ENCODE results near the gene SNX22. TPM values are rescaled to one million over a fixed set of nuclear protein-coding genes. Genes with fewer than 3 reads are reported as not detected.

The SNX22 gene
- total RNA-seq, 1 experiment from 2014 or later, result 0.33 TPM

DNA sequence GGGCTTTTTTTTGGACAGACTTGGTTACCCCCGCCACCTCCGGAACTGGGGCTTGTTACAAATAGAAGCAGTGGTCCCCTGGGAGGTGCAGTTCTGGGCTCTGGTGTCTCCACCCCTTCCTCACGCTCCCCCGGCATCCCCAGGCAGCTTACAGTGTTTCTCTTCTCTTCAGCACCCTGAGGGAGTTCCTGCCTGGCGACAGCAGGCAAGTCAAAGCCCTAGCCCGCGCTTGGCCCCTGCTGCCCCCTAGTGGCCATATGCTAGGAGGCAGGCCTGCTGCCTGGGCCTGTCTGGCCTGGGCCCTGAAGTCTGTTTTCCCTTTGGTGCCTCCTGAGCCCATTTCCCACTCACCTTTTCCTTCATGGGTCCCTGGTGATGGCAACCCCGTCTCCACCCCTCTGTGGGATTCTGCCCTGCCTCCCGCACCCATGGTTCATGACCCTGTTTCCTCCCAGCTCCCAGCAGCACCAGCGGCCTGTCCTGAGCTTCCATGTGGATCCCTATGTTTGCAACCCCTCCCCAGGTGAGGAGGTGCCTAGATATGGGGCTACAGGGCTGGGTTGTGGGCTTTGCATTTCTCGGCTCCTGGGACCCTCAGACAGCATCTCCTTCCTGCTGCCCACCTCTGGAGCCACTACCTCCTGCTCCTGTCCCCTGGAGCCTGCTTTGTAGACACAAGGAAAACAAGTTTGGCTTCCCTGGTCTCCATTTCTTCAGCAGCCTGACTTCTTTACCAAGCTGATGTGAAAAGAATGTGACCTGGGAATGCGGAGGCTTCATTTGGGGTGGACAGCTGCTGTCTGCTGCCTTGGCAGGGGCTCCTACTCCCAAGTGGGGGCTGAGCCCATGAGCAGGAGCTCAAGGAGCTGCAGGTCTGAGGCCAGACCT lies 2.2 kb downstream of the SNX22 start:
- TF ChIP-seq, protein P1, sequence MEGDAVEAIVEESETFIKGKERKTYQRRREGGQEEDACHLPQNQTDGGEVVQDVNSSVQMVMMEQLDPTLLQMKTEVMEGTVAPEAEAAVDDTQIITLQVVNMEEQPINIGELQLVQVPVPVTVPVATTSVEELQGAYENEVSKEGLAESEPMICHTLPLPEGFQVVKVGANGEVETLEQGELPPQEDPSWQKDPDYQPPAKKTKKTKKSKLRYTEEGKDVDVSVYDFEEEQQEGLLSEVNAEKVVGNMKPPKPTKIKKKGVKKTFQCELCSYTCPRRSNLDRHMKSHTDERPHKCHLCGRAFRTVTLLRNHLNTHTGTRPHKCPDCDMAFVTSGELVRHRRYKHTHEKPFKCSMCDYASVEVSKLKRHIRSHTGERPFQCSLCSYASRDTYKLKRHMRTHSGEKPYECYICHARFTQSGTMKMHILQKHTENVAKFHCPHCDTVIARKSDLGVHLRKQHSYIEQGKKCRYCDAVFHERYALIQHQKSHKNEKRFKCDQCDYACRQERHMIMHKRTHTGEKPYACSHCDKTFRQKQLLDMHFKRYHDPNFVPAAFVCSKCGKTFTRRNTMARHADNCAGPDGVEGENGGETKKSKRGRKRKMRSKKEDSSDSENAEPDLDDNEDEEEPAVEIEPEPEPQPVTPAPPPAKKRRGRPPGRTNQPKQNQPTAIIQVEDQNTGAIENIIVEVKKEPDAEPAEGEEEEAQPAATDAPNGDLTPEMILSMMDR (conservative IDR thresholded peaks at IDR 0.05), result peak; percentile 90
- TF ChIP-seq EZH2 (IDR thresholded peaks at IDR 0.05; ENCODE audit: low read depth), result no peak
- Histone ChIP-seq H3K27me3 (ENCODE audit: insufficient read depth, low read depth) (no peaks in the 10 kb centered on the region), H4K20me1 (ENCODE audit: insufficient read depth) (peaks cover 25% of the 10 kb centered on the region), H3F3A (ENCODE audit: insufficient read depth, low read depth) (peaks cover 42% of the 10 kb centered on the region), H3K4me1 (replicated peaks; ENCODE audit: insufficient read depth) (no peaks in the 10 kb centered on the region), H3K36me3 (ENCODE audit: low read depth) (peaks cover 8% of the 10 kb centered on the region; the same call in 1 of the 2 replicates), H3K4me2 (0 out of 2 replicates have a peak overlapping the region, but pooled peaks have one; percentile 26), H3K4me3 (no peak overlapping the region), H2AFZ (no peak overlapping the region), H3K9me3 (ENCODE audit: insufficient read depth, low read depth) (no peaks in the 10 kb centered on the region), H3K79me2 (ENCODE audit: low read depth) (no peaks in the 10 kb centered on the region), H3K27ac (no peak overlapping the region; the same call in 1 of the 2 replicates), H3K9me2 (ENCODE audit: insufficient read depth) (no peaks in the 10 kb centered on the region)
- peak; percentile 72 to 89 for DNase-seq
- BruUV-seq (replicated peaks), result no TSS peak
- ChIA-PET POLR2A (ENCODE audit: unreplicated experiment) (interaction anchor here (0.6 kb wide), 1 partner anchor 661 kb away, joined by 7 read pairs; no protein-coding TSS in a partner anchor), CTCF (interaction anchor here (0.6 to 2.0 kb wide), 7 partner anchors 10 to 544 kb away, joined by 3 to 6 read pairs (median 3); partner anchors contain the start of gene CIAO2A)
- intact Hi-C loops (cut with micrococcal nuclease; ENCODE audit: unreplicated experiment), result loop anchor here (5.0 to 10.0 kb wide), 4 partner anchors 56 to 574 kb away; partner anchors contain the start of gene SNX1

DNA sequence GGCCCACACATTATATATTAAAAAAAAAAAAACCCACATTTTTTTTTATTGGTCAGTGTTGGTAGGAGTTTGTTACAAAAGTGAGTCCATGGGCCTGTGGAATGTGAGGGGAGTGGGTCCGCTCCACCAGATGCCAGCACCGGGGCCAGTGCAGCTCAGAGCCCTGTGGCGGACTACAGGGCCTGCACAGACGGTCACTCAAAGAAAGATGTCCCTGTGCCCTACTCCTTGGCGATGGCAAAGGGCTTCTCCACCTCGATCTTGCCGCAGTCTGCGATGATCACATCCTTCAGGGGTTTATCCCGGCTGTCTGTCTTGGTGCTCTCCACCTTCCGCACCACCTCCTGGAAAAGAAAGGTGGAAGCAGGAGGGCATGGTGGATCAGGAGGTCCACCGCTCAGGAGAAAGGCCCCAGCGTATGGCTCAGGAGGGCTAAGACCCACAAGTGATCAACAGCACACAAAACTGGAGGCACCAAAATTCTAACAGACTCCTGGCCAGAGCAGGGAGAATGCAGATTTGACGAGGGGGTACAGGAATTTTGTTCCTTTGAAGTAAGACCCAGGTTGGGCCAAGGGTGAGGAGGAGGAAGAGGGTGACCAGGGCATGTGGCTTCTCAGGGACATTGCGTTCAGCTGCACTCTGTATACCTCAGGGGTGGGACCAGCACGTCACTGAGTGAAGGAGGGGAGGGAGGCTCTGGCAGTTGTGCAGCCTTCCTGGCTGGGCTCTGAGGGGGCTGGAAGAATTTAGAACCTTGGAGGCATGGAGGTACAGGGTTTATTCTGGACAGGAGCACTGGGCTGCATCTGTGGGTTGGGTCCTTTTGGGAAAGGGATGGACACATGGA lies 4.5 kb downstream of the SNX22 start:
- peaks cover 44% of the 10 kb centered on the region for H4K20me1 ChIP-seq (ENCODE audit: insufficient read depth)
- H3K36me3 ChIP-seq (ENCODE audit: low read depth), result peaks cover 23% of the 10 kb centered on the region
- intact Hi-C loops (cut with micrococcal nuclease; ENCODE audit: unreplicated experiment), result loop anchor here (10.0 kb wide), 1 partner anchor 401 kb away; no protein-coding TSS in a partner anchor
- ChIA-PET CTCF (no interaction called here), POLR2A (ENCODE audit: unreplicated experiment) (interaction anchor here (0.6 kb wide), 1 partner anchor 568 kb away, joined by 6 read pairs; no protein-coding TSS in a partner anchor)
- no peaks in the 10 kb centered on the region for H3K9me3 ChIP-seq (ENCODE audit: insufficient read depth, low read depth)
- H3K27me3 ChIP-seq (ENCODE audit: insufficient read depth, low read depth), result no peaks in the 10 kb centered on the region
- DNase-seq, result no peak
- BruUV-seq (replicated peaks), result TSS peak; percentile 21
- H3K4me1 ChIP-seq (replicated peaks; ENCODE audit: insufficient read depth), result no peaks in the 10 kb centered on the region; the same call in 1 of the 2 replicates
- peaks cover 58% of the 10 kb centered on the region for H3F3A ChIP-seq (ENCODE audit: insufficient read depth, low read depth)
- H2AFZ ChIP-seq, result no peak overlapping the region
- H3K4me3 ChIP-seq, result no peak overlapping the region
- H3K27ac ChIP-seq, result no peak overlapping the region
- H3K9me2 ChIP-seq (ENCODE audit: insufficient read depth), result no peaks in the 10 kb centered on the region
- H3K4me2 ChIP-seq, result no peak overlapping the region
- H3K79me2 ChIP-seq (ENCODE audit: low read depth), result peaks cover 19% of the 10 kb centered on the region
- no peak for TF ChIP-seq EZH2 (IDR thresholded peaks at IDR 0.05; ENCODE audit: low read depth)
- TF ChIP-seq, protein P1 (conservative IDR thresholded peaks at IDR 0.05), result no peak
